Upper lobe of left lung (tissue), 6 donors: ENCODE data around the gene COG3. TPM values are rescaled to one million over a fixed set of nuclear protein-coding genes. Genes with fewer than 3 reads are reported as not detected.

ENCODE experiments used
- ATAC-seq, 2 donors: fragments of 200-7000 bp; cut with Tn5 transposase; one replicate each; pipeline ENCODE4 v1.9.1; 2022; ENCODE audit warnings: mild to moderate bottlenecking in 2 of 2, moderate library complexity in 2 of 2; ENCODE audit not compliant: low FRiP score in 2 of 2
- DNase-seq, 2 donors: peaks; one replicate each; pipeline ENCODE4 v3.0.0-alpha.2; 2019 to 2020
- H3K27ac ChIP-seq, 4 donors: fragments of 200-600 bp; sonication (generic); one replicate each; pipeline ENCODE4 v1.5.1; 2016 to 2019
- H3K27me3 ChIP-seq, 4 donors: fragments of 200-600 bp; sonication (generic); one replicate each; pipeline ENCODE4 v1.5.1; 2017 to 2019
- H3K36me3 ChIP-seq, 4 donors: fragments of 200-600 bp; sonication (generic); one replicate each; pipeline ENCODE4 v1.5.1; 2016 to 2019
- H3K4me1 ChIP-seq, 4 donors: fragments of 200-600 bp; sonication (generic); one replicate each; pipeline ENCODE4 v1.5.1; 2018 to 2019
- H3K4me3 ChIP-seq, 4 donors: fragments of 200-600 bp; sonication (generic); one replicate each; pipeline ENCODE4 v1.5.1; 2017 to 2019; ENCODE audit warnings: mild to moderate bottlenecking in 2 of 4, moderate library complexity in 1 of 4
- H3K9me3 ChIP-seq, 4 donors: fragments of 200-600 bp; sonication (generic); one replicate each; pipeline ENCODE4 v1.5.1; 2018 to 2019
- EP300 ChIP-seq, 4 donors: sonication (generic); formaldehyde crosslinking; IDR thresholded peaks; one replicate each; pipeline ENCODE4 v1.5.1; 2017; ENCODE audit warnings: antibody characterized with exemption in 4 of 4, control low read depth in 2 of 4
- POLR2A ChIP-seq, 4 donors: fragments of 450-650 bp; IDR thresholded peaks; one replicate each; pipeline ENCODE4 v1.5.1; 2016 to 2017; ENCODE audit warnings: antibody characterized with exemption in 4 of 4, mild to moderate bottlenecking in 2 of 4
- POLR2AphosphoS5 ChIP-seq, 2 donors: sonication (generic); formaldehyde crosslinking; IDR thresholded peaks; one replicate each; pipeline ENCODE4 v1.5.1; 2017; ENCODE audit warnings: antibody characterized with exemption in 2 of 2
- WGBS, 2 donors: methylation state at CpG; one replicate each; pipeline ENCODE4 v1.1.5; 2017 to 2018; 5-methylcytosine and 5-hydroxymethylcytosine counted together
- total RNA-seq, 6 donors: library from RNA; depleted of rRNA in 4 of 6; stranded (reverse); fragments of >200 nt in 4 of 6; gene quantifications; one replicate each; pipeline versions ENCODE4 v1.1.0 to v1.2.1, GENCODE V29; 2016 to 2021
- TF ChIP-seq, protein P1 (sequence below), 6 experiments: fragments of 450-650 bp in 4 of 6; fragments of 200-600 bp in 2 of 6; sonication (generic) in 2 of 6; IDR thresholded peaks; one replicate each; pipeline ENCODE4 v1.5.1; 2016 to 2019; ENCODE audit warnings: antibody characterized with exemption in 6 of 6
- donor health status: DM: no; HTN: no; CAD: no; lungs with moderate emphysema.
- donor health status: DM: no; HTN: yes; CAD: no; lungs with severe emphysema.

Gene COG3
- total RNA-seq, 6 donors from 2014 or later, result 20.5 to 48.2 (median 38.8) TPM

- no peaks in the 10 kb centered on the region for H3K27me3 ChIP-seq
- no peaks in the 10 kb centered on the region for H3K36me3 ChIP-seq
- no peak overlapping the region for H3K27ac ChIP-seq
- WGBS, 2 donors, result 92 to 94% methylated on average over 8 of the region's 8 CpGs
- TF ChIP-seq POLR2AphosphoS5 (IDR thresholded peaks at IDR 0.05) (no peak), EP300 (IDR thresholded peaks at IDR 0.05) (no peak)
- ATAC-seq (no peak), DNase-seq (no peak)
- H3K9me3 ChIP-seq, result no peaks in the 10 kb centered on the region
- no peak overlapping the region for H3K4me3 ChIP-seq
- H3K4me1 ChIP-seq, result no peaks in the 10 kb centered on the region
These were observed 30.0 kb upstream of the COG3 start for GRCh38 chr13:45434556-45435371.

DNA sequence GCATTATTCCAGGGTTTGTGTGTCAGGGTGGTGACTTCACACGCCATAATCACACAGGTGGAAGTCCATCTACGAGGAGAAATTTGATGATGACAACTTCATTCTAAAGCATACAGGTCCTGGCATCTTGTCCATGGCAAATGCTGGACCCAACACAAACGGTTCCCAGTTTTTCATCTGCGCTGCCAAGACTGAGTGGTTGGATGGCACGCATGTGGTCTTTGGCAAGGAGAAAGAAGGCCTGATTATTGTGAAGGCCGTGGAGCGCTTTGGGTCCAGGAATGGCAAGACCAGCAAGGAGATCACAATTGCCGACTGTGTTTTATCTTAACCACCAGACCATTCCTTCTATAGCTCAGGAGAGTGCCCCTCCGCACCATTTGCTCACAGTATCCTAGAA is 28.4 kb upstream of the COG3 start:
- Histone ChIP-seq H3K27ac (no peak overlapping the region), H3K4me3 (no peak overlapping the region), H3K9me3 (no peaks in the 10 kb centered on the region), H3K4me1 (peaks cover 6 to 12% (median 8%) of the 10 kb centered on the region in 4 donors), H3K36me3 (no peaks in the 10 kb centered on the region), H3K27me3 (no peaks in the 10 kb centered on the region)
- no peak for TF ChIP-seq POLR2A (IDR thresholded peaks at IDR 0.05)
- TF ChIP-seq POLR2AphosphoS5 (IDR thresholded peaks at IDR 0.05), result no peak
- 93 to 97% methylated on average over 9 of the region's 9 CpGs for WGBS, 2 donors
- DNase-seq, result no peak
- ATAC-seq, result no peak

DNA sequence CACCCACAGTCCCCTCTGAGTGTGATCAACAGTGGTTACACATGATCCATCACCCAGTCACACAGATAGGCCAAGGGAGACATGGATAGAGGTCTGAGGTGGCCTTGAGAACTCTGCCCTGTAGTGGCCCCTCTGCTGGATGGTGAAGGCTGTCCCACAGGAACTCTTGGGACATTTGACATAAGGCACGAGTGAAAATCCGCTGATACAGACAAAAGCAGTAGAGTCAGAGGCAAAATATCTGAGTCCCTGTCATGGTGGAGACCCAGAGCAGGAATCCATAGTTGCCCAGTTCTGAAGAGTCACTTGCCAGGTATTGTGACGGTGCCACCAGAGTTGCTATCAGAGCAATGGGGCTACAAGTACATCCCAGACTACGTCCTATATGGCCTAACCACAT is 27.8 kb upstream of the COG3 start:
- H3K27ac ChIP-seq, result no peak overlapping the region
- no peak overlapping the region for H3K4me3 ChIP-seq
- no peaks in the 10 kb centered on the region for H3K9me3 ChIP-seq
- H3K36me3 ChIP-seq, result no peaks in the 10 kb centered on the region
- 95 to 98% methylated on average over 4 of the region's 4 CpGs for WGBS, 2 donors
- H3K4me1 ChIP-seq, result peaks cover 7 to 16% (median 9%) of the 10 kb centered on the region in 4 donors
- ATAC-seq, result no peak
- H3K27me3 ChIP-seq, result no peaks in the 10 kb centered on the region
- DNase-seq, result no peak
- TF ChIP-seq POLR2AphosphoS5 (IDR thresholded peaks at IDR 0.05), result no peak
- TF ChIP-seq, protein P1, sequence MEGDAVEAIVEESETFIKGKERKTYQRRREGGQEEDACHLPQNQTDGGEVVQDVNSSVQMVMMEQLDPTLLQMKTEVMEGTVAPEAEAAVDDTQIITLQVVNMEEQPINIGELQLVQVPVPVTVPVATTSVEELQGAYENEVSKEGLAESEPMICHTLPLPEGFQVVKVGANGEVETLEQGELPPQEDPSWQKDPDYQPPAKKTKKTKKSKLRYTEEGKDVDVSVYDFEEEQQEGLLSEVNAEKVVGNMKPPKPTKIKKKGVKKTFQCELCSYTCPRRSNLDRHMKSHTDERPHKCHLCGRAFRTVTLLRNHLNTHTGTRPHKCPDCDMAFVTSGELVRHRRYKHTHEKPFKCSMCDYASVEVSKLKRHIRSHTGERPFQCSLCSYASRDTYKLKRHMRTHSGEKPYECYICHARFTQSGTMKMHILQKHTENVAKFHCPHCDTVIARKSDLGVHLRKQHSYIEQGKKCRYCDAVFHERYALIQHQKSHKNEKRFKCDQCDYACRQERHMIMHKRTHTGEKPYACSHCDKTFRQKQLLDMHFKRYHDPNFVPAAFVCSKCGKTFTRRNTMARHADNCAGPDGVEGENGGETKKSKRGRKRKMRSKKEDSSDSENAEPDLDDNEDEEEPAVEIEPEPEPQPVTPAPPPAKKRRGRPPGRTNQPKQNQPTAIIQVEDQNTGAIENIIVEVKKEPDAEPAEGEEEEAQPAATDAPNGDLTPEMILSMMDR (IDR thresholded peaks at IDR 0.05), result no peak
- TF ChIP-seq EP300 (IDR thresholded peaks at IDR 0.05), result no peak
- no peak for TF ChIP-seq POLR2A (IDR thresholded peaks at IDR 0.05)

DNA sequence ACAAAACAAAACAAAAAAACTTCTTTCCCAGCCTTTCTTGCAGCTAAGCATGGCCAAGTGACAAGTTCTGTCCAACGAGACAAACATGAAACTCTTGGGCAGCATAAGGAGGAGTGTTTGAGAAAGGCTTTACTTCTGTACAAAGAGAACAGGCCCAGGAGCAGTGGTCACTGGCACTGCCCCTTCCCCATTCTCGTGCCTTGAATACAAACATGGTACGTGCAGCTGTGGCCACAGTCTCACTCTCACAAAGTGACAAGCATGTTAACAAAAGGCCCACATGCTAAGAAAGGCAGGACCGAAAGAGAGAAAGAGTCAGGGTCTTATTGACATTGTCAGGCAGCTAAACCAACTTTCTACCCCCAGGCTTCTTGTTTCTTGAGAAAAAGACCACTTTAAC is 26.8 kb upstream of the COG3 start:
- ATAC-seq (no peak), DNase-seq (no peak)
- Histone ChIP-seq H3K4me1 (peaks cover 7 to 16% (median 9%) of the 10 kb centered on the region in 4 donors), H3K4me3 (no peak overlapping the region), H3K27me3 (no peaks in the 10 kb centered on the region), H3K36me3 (no peaks in the 10 kb centered on the region), H3K9me3 (no peaks in the 10 kb centered on the region), H3K27ac (no peak overlapping the region)
- TF ChIP-seq, protein P1 (IDR thresholded peaks at IDR 0.05), result no peak
- TF ChIP-seq EP300 (IDR thresholded peaks at IDR 0.05) (no peak), POLR2A (IDR thresholded peaks at IDR 0.05) (no peak), POLR2AphosphoS5 (IDR thresholded peaks at IDR 0.05) (no peak)
- 85 to 88% methylated on average over 4 of the region's 4 CpGs for WGBS, 2 donors

DNA sequence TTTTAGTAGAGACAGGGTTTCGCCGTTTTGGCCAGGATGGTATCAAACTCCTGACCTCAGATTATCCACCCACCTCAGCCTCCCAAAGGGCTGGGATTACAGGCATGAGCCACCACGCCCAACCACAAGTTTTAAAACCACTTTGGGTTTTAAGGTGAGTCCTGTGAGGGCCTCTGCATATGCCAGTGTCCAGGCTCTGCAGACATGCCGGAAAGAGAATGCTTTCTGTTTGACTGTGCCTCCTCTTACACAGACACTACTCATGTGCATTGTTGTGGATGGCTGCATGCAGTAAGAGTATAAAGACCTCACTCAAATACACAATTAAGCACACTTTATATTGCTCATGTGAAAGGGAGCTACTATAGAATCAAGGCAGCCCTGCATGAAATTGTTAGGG is 25.7 kb upstream of the COG3 start:
- ATAC-seq (no peak), DNase-seq (no peak)
- peaks cover 7 to 16% (median 9%) of the 10 kb centered on the region in 4 donors for H3K4me1 ChIP-seq
- WGBS, 2 donors, result 87 to 88% methylated on average over 4 of the region's 4 CpGs
- H3K27me3 ChIP-seq, result no peaks in the 10 kb centered on the region
- no peak overlapping the region for H3K27ac ChIP-seq
- H3K36me3 ChIP-seq, result no peaks in the 10 kb centered on the region
- no peak overlapping the region for H3K4me3 ChIP-seq
- H3K9me3 ChIP-seq, result no peaks in the 10 kb centered on the region
- TF ChIP-seq, protein P1 (IDR thresholded peaks at IDR 0.05), result no peak
- no peak for TF ChIP-seq EP300 (IDR thresholded peaks at IDR 0.05)
